A549 (cell line): ENCODE results near the gene GPR146.

ENCODE experiments used
- EP300 ChIP-seq, 2 experiments: fragments of >200 bp; sonication (Bioruptor Twin); formaldehyde crosslinking; IDR thresholded peaks; 2 replicates in 1 of 2; 3 replicates in 1 of 2; pipeline ENCODE4 v1.6.1; 2016 to 2017
- JUN ChIP-seq, 2 experiments: fragments of >200 bp; sonication (Bioruptor Twin); formaldehyde crosslinking; IDR thresholded peaks; 2 replicates in 1 of 2; 3 replicates in 1 of 2; pipeline ENCODE4 v1.6.1; 2016 to 2017
- MAX ChIP-seq: IDR thresholded peaks from 2 replicates; pipeline ENCODE4 v1.6.1; 2012
- RFX5 ChIP-seq: fragments of 450-650 bp; IDR thresholded peaks from 2 replicates; pipeline ENCODE4 v1.7.1; 2014; ENCODE audit warnings: antibody characterized with exemption, mild to moderate bottlenecking, moderate library complexity
- TF ChIP-seq, protein P1 (sequence below): fragments of >200 bp; sonication (Bioruptor Twin); formaldehyde crosslinking; IDR thresholded peaks from 3 replicates; pipeline ENCODE4 v1.5.1; 2016
- TF ChIP-seq, protein P2 (sequence below): fragments of 200-600 bp; sonication (generic); IDR thresholded peaks from 2 replicates; pipeline ENCODE4 v1.6.1; 2016; ENCODE audit warnings: antibody characterized with exemption, mild to moderate bottlenecking, moderate library complexity

DNA sequence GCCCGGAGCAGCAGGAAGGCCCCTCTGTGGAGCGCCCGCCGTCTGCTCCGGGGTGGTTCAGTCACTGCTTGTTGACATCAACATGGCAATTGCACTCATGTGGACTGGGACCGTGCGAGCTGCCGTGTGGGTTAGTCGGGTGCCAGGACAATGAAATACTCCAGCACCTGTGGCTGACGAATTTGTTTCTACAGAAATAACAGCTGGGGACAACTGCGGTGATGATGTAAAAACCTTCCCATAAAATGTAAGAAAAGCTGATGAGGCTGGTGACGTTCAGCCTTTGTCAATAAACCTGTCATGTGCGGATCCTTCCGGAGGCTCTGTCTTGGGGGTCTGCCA is 49.1 kb downstream of the GPR146 start:
- TF ChIP-seq, protein P1, sequence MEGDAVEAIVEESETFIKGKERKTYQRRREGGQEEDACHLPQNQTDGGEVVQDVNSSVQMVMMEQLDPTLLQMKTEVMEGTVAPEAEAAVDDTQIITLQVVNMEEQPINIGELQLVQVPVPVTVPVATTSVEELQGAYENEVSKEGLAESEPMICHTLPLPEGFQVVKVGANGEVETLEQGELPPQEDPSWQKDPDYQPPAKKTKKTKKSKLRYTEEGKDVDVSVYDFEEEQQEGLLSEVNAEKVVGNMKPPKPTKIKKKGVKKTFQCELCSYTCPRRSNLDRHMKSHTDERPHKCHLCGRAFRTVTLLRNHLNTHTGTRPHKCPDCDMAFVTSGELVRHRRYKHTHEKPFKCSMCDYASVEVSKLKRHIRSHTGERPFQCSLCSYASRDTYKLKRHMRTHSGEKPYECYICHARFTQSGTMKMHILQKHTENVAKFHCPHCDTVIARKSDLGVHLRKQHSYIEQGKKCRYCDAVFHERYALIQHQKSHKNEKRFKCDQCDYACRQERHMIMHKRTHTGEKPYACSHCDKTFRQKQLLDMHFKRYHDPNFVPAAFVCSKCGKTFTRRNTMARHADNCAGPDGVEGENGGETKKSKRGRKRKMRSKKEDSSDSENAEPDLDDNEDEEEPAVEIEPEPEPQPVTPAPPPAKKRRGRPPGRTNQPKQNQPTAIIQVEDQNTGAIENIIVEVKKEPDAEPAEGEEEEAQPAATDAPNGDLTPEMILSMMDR: no peak
- TF ChIP-seq, protein P2, sequence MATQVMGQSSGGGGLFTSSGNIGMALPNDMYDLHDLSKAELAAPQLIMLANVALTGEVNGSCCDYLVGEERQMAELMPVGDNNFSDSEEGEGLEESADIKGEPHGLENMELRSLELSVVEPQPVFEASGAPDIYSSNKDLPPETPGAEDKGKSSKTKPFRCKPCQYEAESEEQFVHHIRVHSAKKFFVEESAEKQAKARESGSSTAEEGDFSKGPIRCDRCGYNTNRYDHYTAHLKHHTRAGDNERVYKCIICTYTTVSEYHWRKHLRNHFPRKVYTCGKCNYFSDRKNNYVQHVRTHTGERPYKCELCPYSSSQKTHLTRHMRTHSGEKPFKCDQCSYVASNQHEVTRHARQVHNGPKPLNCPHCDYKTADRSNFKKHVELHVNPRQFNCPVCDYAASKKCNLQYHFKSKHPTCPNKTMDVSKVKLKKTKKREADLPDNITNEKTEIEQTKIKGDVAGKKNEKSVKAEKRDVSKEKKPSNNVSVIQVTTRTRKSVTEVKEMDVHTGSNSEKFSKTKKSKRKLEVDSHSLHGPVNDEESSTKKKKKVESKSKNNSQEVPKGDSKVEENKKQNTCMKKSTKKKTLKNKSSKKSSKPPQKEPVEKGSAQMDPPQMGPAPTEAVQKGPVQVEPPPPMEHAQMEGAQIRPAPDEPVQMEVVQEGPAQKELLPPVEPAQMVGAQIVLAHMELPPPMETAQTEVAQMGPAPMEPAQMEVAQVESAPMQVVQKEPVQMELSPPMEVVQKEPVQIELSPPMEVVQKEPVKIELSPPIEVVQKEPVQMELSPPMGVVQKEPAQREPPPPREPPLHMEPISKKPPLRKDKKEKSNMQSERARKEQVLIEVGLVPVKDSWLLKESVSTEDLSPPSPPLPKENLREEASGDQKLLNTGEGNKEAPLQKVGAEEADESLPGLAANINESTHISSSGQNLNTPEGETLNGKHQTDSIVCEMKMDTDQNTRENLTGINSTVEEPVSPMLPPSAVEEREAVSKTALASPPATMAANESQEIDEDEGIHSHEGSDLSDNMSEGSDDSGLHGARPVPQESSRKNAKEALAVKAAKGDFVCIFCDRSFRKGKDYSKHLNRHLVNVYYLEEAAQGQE: no peak
- TF ChIP-seq RFX5 (no peak), EP300 (IDR thresholded peaks at IDR 0.05) (no peak), MAX (no peak), JUN (IDR thresholded peaks at IDR 0.05) (no peak)
